Measurements from ENCODE around the gene PATJ. TPM values are rescaled to one million over a fixed set of nuclear protein-coding genes. Genes with fewer than 3 reads are reported as not detected.

The PATJ gene
- total and polyA plus RNA-seq, 2 of the 13 experiments (the other 11 are each of a cell fraction or from before 2014, with no cell fraction given) = 6.2 to 16.8 TPM

- no peak for TF ChIP-seq SP1 (IDR thresholded peaks at IDR 0.05)
- peak; percentile 80 for TF ChIP-seq SP1 (CRISPR knock-in tag; IDR thresholded peaks at IDR 0.05)
- peak; percentile 73 for TF ChIP-seq SPEN (CRISPR knock-in tag; IDR thresholded peaks at IDR 0.05; ENCODE audit: low read depth)
- peak; percentile 61; the same call in 1 of the 2 replicates for TF ChIP-seq ZNF616 (CRISPR knock-in tag; IDR thresholded peaks at IDR 0.05; ENCODE audit: low read depth)
- no peak for TF ChIP-seq ADNP (CRISPR knock-in tag; IDR thresholded peaks at IDR 0.05)
- peak; percentile 99 for TF ChIP-seq ZNF235 (CRISPR knock-in tag; IDR thresholded peaks at IDR 0.05; ENCODE audit: borderline replicate concordance)
- TF ChIP-seq MYPOP (CRISPR knock-in tag; IDR thresholded peaks at IDR 0.05) = peak; percentile 83
- peak; percentile 74; the same call in 1 of the 2 replicates for TF ChIP-seq MXD4 (CRISPR knock-in tag; IDR thresholded peaks at IDR 0.05)
- TF ChIP-seq PTBP1 (IDR thresholded peaks at IDR 0.05; ENCODE audit: low read depth, low read length, poor library complexity, severe bottlenecking) = no peak
- TF ChIP-seq SSRP1 (CRISPR knock-in tag; IDR thresholded peaks at IDR 0.05) = no peak
- peak; percentile 32; the same call in 1 of the 2 replicates for TF ChIP-seq ZBTB2 (CRISPR knock-in tag; IDR thresholded peaks at IDR 0.05; ENCODE audit: low read depth)
- no peak for TF ChIP-seq SCMH1 (CRISPR knock-in tag; IDR thresholded peaks at IDR 0.05; ENCODE audit: borderline replicate concordance)
- no peak for TF ChIP-seq TEAD3 (CRISPR knock-in tag; optimal IDR thresholded peaks at IDR 0.05; ENCODE audit: borderline replicate concordance)
- no peak; the same call in 1 of the 2 replicates for TF ChIP-seq PATZ1 (CRISPR knock-in tag; IDR thresholded peaks at IDR 0.05)
- no peak for TF ChIP-seq ZBTB33 (CRISPR knock-in tag; IDR thresholded peaks at IDR 0.05)
- peak; percentile 46; the same call in 1 of the 2 replicates for TF ChIP-seq MEIS1 (CRISPR knock-in tag; IDR thresholded peaks at IDR 0.05; ENCODE audit: borderline replicate concordance)
- TF ChIP-seq ISX (CRISPR knock-in tag; conservative IDR thresholded peaks at IDR 0.05) = no peak
- no peak for TF ChIP-seq ZNF639 (CRISPR knock-in tag; conservative IDR thresholded peaks at IDR 0.05)
- TF ChIP-seq KLF6 (CRISPR knock-in tag; IDR thresholded peaks at IDR 0.05) = peak; percentile 87
- TF ChIP-seq ZNF543 (CRISPR knock-in tag; IDR thresholded peaks at IDR 0.05) = no peak
- no peak for TF ChIP-seq ZNF672 (CRISPR knock-in tag; IDR thresholded peaks at IDR 0.05)
- TF ChIP-seq AGO2 (optimal IDR thresholded peaks at IDR 0.05; ENCODE audit: low read depth, low read length) = peak; percentile 61
Observed at GRCh38 chr1:61724813-61725694, 17.2 kb upstream of the PATJ start, which contains the start of gene TM2D1 (continued).
